A673 (cell line): ENCODE data around the gene SMAD6. TPM values are rescaled to one million over a fixed set of nuclear protein-coding genes. Genes with fewer than 3 reads are reported as not detected.

Source experiments
- BruUV-seq: library from RNA; stranded (reverse); fragments of 400-500 nt; replicated peaks from 2 replicates; lab custom pipeline; 2021; lab: Mats Ljungman, UMichigan
- CTCF ChIA-PET: fragments of 300-600 bp; sonication (Branson Sonifier 250); formaldehyde crosslinking; loops from one replicate; lab custom pipeline; 2022; ENCODE audit warnings: antibody characterized with exemption; lab: Charles Lee
- POLR2A ChIA-PET: fragments of 300-600 bp; sonication (Branson Sonifier 250); formaldehyde crosslinking; loops from one replicate; lab custom pipeline; 2022; ENCODE audit warnings: antibody characterized with exemption; ENCODE audit not compliant: low non-redundant PET; lab: Charles Lee
- DNase-seq: peaks from one replicate; pipeline ENCODE4 v3.0.0-alpha.2; 2015; ENCODE audit warnings: low spot score
- H3K27ac ChIP-seq: fragments of 200-600 bp; sonication (generic); 2 replicates; pipeline ENCODE4 v1.5.1; 2016; ENCODE audit warnings: mixed run types, low read depth, mild to moderate bottlenecking, mixed read lengths, antibody characterized with exemption, low read length; ENCODE audit not compliant: poor library complexity, severe bottlenecking
- H3K27me3 ChIP-seq: fragments of 200-600 bp; sonication (generic); replicated peaks from 2 replicates; pipeline ENCODE4 v1.6.1; 2017; ENCODE audit warnings: mixed run types, low read depth, mild to moderate bottlenecking, mixed read lengths, antibody characterized with exemption, low read length; ENCODE audit not compliant: insufficient read depth, poor library complexity
- H3K36me3 ChIP-seq: fragments of 200-600 bp; sonication (generic); 2 replicates; pipeline ENCODE4 v1.6.1; 2016; ENCODE audit warnings: mixed run types, mild to moderate bottlenecking, mixed read lengths, antibody characterized with exemption, low read length; ENCODE audit not compliant: insufficient read depth, poor library complexity, severe bottlenecking
- H3K4me1 ChIP-seq: fragments of 200-600 bp; sonication (generic); 2 replicates; pipeline ENCODE4 v1.6.1; 2017; ENCODE audit warnings: mixed run types, mild to moderate bottlenecking, mixed read lengths, antibody characterized with exemption, low read length; ENCODE audit not compliant: insufficient read depth, poor library complexity, severe bottlenecking
- H3K4me3 ChIP-seq: fragments of 200-600 bp; sonication (generic); 2 replicates; pipeline ENCODE4 v1.5.1; 2016; ENCODE audit warnings: low read depth, mixed run types, mild to moderate bottlenecking, mixed read lengths, low read length; ENCODE audit not compliant: poor library complexity, severe bottlenecking
- H3K9me3 ChIP-seq: fragments of 200-600 bp; sonication (generic); 2 replicates; pipeline ENCODE4 v1.6.1; 2016; ENCODE audit warnings: mixed run types, low read depth, mild to moderate bottlenecking, mixed read lengths, antibody characterized with exemption, low read length; ENCODE audit not compliant: poor library complexity, severe bottlenecking
- EZH2 ChIP-seq: fragments of 200-600 bp; sonication (generic); IDR thresholded peaks from 2 replicates; pipeline ENCODE4 v1.6.1; 2017; ENCODE audit warnings: borderline replicate concordance, low read depth, mild to moderate bottlenecking, mixed read lengths, antibody characterized with exemption, low read length; ENCODE audit not compliant: poor library complexity, severe bottlenecking
- intact Hi-C: fragments of 100-400 bp; cut with micrococcal nuclease; formaldehyde crosslinking; loops from one replicate; pipeline ENCODE4 v1.10.0; 2022; ENCODE audit not compliant: unreplicated experiment
- total RNA-seq: library from RNA; stranded (reverse); gene quantifications from 2 replicates; pipeline ENCODE4 v1.2.3, GENCODE V29; 2021
- TF ChIP-seq, protein P1 (sequence below): fragments of 300-800, 200-600 bp; sonication (generic); conservative IDR thresholded peaks from 2 replicates; pipeline ENCODE4 v1.5.1; 2017; ENCODE audit warnings: low read depth, mild to moderate bottlenecking, antibody characterized with exemption, low read length, moderate library complexity, mixed read lengths

Gene SMAD6
- total RNA-seq, 1 experiment from 2014 or later = 63.9 TPM

DNA sequence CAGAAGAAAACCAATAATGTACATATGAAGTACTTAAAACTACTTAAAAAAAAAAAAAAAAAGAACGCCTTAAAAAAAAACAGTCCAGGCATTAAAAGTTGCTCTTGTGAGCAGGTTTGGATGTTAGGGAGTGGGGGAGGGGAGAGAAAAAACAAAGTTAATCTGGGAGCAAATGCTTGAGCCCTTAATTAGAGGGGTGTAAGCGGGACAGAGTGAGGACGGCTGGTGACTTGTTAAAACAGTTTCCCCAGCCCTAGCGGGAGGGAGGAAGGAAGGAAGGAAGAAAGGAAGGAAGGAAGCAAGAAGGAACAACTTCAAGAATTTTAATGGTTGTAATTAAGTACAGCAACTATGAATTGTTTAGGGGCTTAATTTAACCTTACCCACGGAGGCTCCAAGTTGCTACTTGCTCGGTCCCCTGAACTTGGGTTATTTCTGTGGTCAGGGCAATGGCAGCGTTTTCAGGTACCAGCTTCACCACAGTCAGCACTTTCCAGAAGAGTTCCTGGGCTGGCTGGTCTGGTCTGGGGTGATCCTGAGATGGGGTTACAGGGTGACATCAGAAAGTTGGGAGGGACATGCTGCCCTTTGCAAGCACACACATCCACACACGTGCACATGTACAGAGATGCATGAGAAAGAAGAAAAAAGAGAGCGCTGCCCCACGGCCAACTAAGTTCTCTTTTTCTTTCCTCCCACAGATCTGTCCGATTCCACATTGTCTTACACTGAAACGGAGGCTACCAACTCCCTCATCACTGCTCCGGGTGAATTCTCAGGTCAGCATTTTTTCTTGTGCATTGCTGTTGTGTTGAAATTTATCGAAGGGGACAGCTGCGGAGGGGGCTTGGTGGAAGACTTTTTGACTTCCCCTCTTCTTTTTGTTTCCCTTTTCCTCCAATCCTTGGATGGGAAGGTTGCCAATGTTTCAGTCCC lies 14.0 kb downstream of the SMAD6 start:
- H3K9me3 ChIP-seq = no peaks in the 10 kb centered on the region
- no peak for TF ChIP-seq EZH2
- CTCF ChIA-PET = no interaction called here
- peaks cover 60% of the 10 kb centered on the region for H3K4me1 ChIP-seq
- H3K36me3 ChIP-seq = peaks cover 26% of the 10 kb centered on the region
- no peaks in the 10 kb centered on the region for H3K27me3 ChIP-seq
- DNase-seq = peak; percentile 89
- H3K27ac ChIP-seq = peak overlapping the region; percentile 83
- intact Hi-C loops = loop anchor here (5.0 kb wide), 1 partner anchor 51 kb away; no protein-coding TSS in a partner anchor
- POLR2A ChIA-PET = interaction anchor here (0.7 kb wide), 1 partner anchor 144 kb away, joined by 13 read pairs; no protein-coding TSS in a partner anchor
- BruUV-seq = no TSS peak
- H3K4me3 ChIP-seq = peak overlapping the region; percentile 1

DNA sequence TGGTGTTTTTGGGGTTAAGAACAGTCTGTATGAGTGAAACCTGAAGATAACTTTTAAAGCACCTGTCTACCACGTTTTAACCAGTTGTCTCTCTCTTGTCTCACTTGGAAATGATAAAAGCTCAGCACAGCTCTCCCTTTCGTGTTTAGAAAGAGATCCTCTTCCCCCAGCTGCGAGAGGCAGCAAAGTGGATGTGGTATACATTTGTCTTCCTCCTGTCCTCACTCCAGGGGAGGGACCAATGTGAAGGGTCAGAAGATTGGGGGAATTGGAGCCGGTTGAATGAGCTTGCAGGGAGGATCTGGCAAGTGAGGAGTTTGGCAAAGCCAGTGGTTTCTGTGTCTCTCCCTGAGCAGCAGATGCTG lies 14.6 kb downstream of the SMAD6 start:
- H3K4me1 ChIP-seq = peaks cover 56% of the 10 kb centered on the region
- no peaks in the 10 kb centered on the region for H3K27me3 ChIP-seq
- H3K27ac ChIP-seq = peak overlapping the region; percentile 83
- no peak for TF ChIP-seq EZH2
- TF ChIP-seq, protein P1, sequence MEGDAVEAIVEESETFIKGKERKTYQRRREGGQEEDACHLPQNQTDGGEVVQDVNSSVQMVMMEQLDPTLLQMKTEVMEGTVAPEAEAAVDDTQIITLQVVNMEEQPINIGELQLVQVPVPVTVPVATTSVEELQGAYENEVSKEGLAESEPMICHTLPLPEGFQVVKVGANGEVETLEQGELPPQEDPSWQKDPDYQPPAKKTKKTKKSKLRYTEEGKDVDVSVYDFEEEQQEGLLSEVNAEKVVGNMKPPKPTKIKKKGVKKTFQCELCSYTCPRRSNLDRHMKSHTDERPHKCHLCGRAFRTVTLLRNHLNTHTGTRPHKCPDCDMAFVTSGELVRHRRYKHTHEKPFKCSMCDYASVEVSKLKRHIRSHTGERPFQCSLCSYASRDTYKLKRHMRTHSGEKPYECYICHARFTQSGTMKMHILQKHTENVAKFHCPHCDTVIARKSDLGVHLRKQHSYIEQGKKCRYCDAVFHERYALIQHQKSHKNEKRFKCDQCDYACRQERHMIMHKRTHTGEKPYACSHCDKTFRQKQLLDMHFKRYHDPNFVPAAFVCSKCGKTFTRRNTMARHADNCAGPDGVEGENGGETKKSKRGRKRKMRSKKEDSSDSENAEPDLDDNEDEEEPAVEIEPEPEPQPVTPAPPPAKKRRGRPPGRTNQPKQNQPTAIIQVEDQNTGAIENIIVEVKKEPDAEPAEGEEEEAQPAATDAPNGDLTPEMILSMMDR = no peak
- peaks cover 32% of the 10 kb centered on the region for H3K36me3 ChIP-seq
- intact Hi-C loops = loop anchor here (5.0 kb wide), 1 partner anchor 51 kb away; no protein-coding TSS in a partner anchor
- ChIA-PET POLR2A (no interaction called here), CTCF (no interaction called here)
- no peak for DNase-seq
- H3K9me3 ChIP-seq = no peaks in the 10 kb centered on the region
- no peak overlapping the region for H3K4me3 ChIP-seq
- BruUV-seq = TSS peak; percentile 27

DNA sequence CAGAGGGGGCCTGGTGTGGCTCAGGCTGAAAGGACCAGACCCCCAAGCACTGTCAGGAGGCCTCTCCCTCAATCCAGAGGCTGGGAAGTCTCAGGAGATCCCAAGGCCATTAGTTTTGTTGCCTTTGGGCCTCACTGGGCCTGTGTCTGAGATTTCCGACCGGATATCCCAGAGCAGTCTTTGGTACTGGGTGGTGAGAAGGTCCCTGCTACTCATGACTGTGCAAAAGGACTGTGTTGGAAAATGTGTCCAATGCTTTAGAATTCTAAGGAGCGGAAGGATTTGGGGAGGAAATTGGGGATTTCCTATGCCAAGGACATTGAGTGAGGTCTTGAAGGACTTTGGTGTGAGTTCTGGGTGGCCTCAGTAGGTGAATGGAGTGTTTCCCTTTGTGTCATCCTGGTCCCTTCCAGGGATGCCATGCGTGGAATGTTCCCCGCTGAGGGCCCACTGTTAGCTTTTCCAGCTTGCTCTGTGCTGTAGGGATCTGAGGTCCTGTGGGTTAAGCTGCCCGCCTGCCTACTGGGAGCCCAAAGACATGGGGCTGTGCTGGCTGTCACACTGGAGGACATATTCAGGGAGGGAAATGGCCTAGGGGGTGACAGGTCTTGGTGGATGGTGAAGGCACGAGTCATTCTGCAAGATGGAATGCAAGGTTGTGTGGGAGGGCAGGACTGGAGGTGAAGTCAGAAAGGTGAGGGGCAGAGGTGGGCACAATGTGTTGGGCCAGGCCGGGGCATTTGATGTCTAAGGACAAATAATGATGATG lies 16.4 kb downstream of the SMAD6 start:
- ChIA-PET POLR2A (no interaction called here), CTCF (no interaction called here)
- Histone ChIP-seq H3K4me1 (peaks cover 51% of the 10 kb centered on the region), H3K27me3 (no peaks in the 10 kb centered on the region), H3K9me3 (no peaks in the 10 kb centered on the region), H3K36me3 (peaks cover 34% of the 10 kb centered on the region), H3K27ac (peak overlapping the region; percentile 45), H3K4me3 (no peak overlapping the region)
- intact Hi-C loops = loop anchor here (5.0 kb wide), 1 partner anchor 49 kb away; no protein-coding TSS in a partner anchor
- DNase-seq = no peak
- no TSS peak for BruUV-seq
- TF ChIP-seq EZH2 = no peak
- TF ChIP-seq, protein P1 = no peak
